COLO668 (cell line): Measurements from ENCODE around the gene ZNF438.

Experiments
- DNase-seq: peaks from one replicate; lab custom pipeline; 2025; ENCODE audit not compliant: unreplicated experiment; lab: John Stamatoyannopoulos, UW

The ZNF438 gene

DNA sequence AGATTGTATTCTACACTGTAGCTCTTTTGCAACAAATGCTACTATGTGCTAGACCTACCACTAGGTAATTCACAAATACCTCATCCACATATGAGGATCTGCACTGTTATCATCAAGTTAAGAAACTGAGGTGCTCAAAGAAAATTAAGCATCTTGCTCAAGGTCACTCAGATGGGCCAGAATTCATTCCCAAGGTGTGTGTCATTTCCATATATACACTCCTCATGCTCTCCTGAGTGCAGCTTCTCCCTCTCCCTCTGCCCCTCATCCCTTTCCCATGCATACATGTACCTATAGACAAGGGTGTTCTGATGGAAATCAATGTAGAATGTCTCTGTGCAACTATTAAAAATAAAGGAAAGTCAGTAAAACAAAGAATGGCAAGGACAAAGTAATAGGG lies 146.2 kb downstream of the ZNF438 start:
- no peak for DNase-seq

DNA sequence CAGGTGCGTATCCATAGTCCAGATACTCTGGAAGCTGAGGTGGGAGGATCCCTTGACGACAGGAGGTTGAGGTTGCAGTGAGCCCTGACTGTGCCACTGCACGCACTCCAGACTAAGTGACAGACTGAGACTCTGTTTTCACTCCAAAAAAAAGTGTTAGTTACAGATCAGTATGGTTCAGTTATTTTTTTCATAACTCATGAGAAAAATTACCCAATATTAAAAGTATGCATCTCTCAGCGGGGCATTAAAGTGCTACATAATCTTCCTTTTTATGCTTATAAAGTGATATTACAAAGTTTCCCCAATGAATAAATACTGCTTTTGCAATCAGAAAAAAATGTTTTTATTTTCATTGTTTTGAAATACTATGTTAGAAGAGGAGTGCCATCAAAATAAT lies 147.9 kb downstream of the ZNF438 start:
- no peak for DNase-seq

DNA sequence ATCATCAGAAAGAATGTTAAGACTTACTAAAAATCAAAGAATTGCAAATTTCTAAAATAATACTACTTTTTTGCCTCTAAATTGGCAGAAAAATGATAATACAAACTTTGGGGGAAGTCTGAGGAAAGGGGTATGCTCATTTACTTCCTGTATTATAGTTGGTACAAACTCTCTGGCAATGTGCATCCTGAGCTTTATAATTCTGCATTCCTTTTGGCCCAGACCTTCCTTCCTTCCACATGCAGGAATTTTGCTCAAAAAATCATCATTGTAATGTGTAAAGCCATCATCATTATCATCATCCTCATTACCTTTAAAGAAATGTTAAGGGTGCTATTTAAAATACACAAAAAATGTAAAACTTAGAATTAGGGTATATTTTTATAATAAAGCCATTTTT lies 148.5 kb downstream of the ZNF438 start:
- DNase-seq, result no peak

DNA sequence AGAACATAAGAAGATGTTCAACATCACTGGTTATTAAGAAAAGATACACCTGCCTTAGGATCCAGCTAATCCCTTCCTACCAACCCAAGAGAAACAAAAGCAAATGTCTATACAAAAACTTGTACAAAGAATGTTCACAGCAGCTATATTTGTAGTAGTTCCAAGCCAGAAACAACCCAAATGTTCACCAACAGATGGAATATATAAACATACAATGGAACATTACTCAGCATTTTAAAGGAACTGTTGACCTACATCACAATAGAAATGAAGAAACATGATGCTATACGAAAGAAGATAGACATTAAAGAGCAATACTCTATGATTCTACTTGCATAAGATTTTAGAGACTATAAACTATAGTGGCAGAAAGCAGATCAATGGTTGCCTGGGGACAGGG lies 149.4 kb downstream of the ZNF438 start:
- no peak for DNase-seq

DNA sequence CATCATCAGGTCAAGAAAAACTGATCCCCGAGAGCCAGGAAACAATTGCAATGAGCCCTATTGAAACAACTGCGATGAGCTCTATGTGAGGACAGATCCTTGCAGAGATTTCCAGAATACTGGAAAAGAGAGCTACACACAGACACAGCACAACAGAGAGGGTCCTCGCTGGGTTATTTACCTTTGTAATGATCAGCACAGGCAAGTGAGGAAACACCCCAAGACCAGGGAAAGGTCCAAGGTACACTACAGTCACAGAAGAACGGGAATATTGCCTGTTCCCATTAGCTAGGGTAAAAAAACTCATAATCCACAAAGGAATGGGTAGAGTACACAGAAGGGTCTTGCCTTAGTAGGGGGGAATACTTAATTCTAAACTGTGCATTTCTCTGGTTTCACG lies 152.7 kb downstream of the ZNF438 start:
- DNase-seq, result no peak

DNA sequence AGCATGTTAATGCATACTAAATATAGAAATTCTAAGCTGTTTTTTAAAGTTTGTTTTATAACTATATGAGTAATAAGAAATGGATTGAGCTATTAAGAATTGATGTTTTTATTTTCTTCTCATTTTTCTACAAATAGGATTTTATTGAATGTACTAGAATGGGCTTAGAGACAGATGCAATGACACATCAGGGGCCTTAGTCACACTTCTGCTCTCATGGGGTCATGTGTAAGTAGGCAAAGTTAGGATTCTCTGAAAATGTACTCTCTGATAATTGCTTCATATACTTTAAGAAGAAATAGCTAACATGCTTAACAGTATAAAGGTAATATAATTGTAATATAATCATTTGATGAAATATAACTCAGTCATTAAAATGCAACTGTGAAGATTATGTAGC lies 154.6 kb downstream of the ZNF438 start:
- no peak for DNase-seq

DNA sequence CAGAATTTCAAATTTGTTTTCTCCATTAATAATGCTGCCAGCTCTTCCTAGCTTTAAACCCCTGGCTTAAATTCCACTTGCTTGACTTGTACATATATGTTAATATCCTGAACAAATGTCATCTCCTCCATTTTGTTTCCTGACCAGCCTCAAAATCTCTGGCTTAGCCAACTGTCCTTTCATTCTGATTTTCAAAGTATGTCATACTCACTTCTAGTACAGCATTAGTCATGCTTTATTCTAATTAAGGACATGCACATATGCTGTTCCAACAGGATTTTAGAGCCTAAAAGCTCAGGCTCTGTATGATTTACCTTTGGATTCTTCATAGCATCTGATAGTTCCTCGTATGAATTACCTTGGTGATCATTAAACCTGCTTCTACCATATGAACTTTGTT lies 158.3 kb downstream of the ZNF438 start:
- no peak for DNase-seq

DNA sequence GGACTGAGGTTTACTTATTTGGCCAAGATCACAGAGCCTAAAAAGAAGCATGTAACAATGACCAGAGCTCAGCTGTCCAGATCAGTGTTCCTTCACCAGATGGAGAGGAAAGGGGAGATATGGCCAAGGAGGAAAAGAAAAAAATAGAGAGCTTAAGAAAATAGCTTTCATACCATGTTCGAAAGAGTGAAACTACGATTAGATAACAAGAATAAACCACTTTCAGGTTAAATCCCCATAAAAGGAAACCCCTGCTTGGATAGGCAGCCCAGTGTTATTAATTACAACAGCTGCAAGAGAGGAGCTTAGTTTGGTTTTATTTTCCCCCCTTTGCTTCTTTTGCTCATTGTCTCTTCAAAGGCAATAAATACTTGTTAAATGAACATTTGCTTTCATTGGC lies 160.8 kb downstream of the ZNF438 start:
- DNase-seq, result no peak

DNA sequence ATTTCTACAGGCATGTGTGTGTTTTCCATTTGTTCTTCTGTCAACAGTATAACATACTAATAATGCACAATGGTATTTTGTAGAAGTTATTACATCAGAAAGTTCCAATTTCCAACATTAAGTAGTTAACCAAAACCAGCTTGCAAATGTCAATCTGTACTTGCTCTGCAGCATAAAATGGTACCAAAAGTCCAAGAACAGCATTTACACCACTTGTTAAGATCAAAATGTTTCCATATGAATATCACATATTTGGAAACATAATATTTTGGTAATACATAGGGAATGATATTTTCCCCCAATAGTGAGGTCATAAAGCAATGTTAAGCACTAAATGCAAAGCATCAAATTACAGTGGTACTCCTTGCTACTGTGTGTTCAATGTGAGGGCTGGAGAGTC lies 162.1 kb downstream of the ZNF438 start:
- no peak for DNase-seq

DNA sequence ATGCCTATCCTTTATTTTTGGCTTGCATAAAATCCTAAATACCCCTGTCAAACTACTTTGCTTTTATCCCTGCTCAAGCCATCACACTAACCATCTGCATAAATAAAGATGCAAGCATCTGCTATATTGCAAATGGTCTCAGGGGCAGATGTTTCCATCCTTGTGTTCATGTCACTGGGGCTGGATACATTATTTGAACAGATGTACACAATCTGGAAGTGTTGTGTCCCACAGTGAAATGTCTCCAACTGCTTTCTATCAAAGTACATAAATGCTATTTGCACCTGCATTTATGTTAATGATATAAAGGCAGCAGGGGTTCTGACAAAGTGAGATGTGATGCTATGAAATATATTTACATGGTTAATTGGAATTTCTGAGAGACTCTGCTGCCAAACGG lies 163.1 kb downstream of the ZNF438 start:
- no peak for DNase-seq

DNA sequence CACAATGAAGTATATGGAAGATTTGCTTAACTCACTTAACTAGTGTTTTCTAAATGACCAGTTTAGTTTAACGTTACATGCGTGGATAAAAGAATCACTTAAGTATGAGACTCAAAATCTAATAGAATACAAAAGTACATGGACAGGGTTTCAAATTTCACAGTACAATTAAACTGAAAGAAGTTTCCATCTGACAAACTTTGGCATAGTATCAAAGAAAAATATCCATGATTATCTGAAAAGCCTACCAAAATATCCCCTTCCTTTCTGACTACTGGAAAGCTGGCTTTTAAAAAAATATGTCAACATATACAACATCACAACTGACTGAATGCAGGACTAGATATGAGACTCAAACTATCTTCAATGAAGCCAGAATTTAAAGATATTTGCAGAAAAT lies 164.8 kb downstream of the ZNF438 start:
- DNase-seq, result no peak

DNA sequence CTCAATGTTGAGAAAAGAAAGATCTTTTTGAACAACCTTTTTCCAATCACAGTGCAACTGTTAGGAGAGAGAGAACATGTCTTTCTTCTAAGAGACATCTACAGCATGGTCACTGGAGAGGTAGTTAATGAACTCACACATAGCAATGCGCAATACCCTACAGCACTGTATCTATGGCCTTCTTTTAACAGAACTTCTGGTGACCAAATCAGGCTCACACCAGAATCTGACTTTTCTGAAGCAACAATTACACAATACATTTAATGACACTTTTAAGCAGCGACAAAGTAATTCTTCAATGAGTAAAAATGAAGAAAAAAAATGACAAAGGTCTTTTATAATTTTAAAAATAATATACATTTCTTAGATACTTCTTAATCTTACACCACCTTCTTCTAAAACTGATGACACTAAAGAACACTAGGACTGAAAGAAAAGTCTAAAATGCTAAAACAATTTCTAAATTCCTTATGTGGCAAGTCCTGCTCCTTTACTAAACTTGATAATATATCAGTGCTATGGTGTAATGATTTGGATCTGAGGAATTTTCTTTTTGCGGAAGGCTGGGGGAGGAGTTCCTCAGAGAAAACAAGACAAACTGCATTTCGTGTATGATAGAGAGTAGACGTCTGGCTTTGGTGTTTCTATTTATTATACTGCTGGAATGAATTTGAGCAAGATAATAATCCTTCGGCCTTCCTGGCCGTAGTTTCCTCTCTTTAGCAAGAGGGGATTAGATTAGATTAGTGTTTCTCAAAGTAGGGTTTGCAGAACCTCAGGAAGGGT lies 166.3 kb downstream of the ZNF438 start:
- DNase-seq, result no peak

DNA sequence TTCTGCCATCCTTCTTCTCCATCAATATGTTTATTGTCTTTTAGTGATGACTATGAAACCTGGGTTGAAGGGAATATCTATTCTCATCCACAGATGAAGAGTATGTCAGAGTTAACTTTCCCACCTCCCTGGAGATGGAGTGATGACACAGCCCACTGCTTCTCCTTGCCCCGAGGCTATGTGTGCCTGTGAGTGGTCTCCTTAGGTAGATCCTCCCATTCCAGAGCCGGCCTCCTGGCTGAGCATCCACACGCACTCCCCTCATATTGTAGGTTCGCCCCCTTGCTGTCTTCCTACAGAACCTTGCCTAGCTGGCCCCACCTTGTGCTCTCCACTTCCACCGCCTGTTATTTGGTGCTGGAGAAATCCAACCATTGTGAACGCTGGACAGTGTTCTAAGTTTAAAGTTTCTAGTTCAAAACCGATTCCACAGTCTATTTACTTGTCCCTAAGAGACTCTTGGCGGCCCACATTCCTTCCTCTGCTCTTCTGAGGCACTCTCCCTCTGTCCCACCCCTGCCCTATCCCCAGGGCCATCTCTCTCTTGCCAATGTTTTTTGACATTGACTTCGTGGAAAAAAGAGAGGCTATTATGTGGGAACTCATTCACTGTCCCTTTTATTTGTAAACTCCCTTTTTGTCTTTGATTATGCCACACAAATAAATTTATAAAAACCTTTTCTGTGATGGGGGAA lies 168.0 kb downstream of the ZNF438 start:
- DNase-seq, result no peak

DNA sequence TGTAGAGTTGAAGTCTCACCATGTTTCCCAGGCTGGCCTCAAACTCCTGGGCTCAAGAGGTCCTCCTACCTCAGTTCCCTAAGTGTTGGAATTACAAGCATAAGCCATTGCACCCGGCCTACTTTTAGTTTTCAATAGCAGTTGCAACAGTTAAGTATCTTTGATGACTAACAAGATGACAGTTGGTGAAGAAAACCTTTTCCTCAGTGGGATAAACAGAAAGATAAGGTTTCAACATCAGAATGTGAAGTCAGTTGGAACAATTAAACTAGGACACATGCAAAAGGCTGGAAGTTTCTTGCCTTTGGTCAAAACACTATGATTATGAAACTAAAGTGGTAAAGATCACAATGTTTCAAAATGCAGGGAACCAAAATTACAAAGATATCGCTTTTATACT lies 169.2 kb downstream of the ZNF438 start:
- no peak for DNase-seq

DNA sequence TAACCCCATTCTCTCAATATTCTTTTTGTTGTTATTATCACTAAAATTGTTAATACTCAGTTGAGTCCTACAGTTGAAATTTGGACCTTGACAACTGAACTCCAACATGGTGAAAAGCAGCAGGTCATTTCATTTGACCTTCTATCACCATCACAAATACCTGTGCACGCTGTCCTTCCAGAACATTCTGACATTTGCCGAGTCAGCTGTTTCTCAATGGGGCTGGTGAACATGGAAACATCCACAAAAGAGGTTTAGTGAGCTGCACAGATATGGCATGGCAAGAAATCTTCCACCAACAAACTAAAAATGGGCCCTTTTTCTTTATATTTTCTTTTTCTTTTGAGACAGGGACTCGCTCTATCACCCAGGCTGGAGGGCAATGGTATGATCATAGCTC lies 169.7 kb downstream of the ZNF438 start:
- no peak for DNase-seq

DNA sequence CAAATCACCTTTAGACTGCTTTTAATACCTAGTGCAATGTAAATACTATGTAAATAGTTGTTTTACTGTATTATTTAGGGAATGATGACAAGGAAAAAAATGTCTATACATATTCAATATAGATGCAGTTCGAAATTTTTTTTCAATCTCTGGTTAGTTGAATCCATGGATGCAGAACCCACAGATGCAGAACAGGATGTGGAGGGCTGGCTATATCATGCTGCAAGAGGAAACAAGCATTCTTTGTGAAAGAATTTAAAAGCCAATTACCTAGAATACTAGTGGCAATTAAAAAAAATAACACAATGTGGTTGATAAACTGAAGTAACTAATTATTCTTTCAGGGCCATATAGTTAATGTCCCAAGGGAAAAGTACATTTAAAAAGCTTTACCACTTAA lies 170.4 kb downstream of the ZNF438 start:
- DNase-seq, result no peak

DNA sequence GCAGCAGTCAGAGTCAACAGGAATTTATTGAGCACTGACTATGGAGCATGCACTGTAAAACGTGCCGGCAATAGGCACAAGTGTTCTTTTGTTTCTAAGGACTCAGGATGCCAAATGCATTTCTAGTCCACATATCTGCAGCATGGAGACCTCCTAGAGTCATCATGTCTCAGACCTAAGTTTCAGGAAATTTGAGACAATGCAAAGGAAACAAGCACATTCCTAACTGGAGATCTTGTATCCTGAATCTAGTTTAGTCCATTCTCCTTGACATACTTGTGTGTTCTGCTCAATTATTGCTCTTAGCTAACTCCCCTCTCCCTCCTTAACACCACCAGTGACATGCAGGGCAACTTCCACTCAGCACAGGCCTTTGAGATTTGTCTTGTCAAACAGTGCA lies 173.2 kb downstream of the ZNF438 start:
- DNase-seq, result no peak

DNA sequence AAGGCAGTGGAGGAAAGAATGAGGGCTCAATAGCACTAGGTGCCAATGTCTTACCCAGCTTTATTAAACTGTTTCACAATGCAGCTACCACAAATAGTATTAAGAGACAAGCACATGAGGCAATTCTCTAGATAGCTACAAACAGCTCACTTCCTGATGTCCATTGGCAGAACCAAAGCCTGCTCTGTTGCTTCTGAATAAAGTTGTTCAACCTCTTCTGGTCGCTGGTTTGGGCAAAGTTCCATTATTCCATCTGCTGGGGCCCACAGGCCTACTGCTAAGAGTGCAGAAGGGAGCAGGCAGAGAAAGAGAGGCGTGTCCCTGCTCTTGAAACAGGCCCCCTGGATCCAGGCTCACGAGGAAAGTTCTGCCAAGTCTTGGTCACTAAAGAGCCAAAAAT lies 173.9 kb downstream of the ZNF438 start:
- DNase-seq, result no peak

DNA sequence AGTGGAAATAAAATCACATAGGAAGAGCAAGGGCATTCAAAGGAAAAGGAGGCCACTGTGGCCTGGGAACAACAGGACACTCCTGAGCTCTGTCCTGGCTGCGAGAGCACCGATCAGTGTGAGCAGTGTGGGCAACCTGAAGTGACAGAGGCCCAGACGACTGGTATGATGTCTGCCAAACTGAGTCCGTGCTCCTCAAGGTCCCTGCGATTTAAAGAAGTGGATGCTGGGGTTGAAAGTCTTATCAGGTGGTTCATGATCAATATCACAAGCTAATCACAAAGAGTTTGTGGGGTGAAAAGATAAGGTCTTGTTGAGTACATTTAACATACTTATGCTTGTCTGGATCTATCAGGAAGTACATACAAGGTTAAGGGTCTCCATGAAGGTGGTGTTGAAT lies 176.5 kb downstream of the ZNF438 start:
- no peak for DNase-seq

DNA sequence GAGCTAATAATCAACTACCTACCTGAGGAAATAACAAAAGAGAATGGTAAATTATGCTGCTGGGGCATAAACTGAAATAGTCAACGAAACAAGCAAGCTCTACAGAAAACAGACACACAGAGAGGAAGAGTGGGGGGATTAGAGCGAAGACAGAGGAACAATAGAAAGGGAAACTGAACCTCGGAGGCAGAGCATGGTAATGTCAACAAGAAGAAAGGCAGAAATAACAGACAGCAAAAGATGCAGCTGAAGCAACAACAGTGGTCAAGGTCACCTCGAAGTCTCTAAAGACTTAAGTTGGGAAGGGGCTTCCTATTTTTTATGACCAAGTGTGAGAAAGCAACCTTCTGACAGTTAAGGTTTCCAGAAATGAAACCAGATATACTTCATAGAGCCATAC lies 177.0 kb downstream of the ZNF438 start:
- no peak for DNase-seq

DNA sequence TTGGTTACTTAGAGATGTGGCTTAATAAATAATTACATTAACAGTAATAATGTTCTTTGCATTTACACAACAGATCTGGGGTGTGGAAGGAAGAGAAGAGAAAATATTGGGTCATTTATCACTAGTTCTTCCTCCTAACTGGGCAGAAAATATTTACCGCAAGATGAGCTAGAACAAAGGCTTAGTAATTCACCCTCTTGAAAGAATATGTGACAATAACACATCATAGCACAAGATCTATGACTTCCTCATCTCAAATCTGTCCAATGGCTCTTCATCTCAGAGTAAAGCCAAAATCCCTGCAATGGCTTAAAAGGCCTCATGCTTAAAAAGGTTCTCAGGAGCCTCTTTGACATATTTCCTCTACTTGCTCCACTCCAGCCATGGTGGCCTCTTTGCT lies 178.6 kb downstream of the ZNF438 start:
- no peak for DNase-seq

DNA sequence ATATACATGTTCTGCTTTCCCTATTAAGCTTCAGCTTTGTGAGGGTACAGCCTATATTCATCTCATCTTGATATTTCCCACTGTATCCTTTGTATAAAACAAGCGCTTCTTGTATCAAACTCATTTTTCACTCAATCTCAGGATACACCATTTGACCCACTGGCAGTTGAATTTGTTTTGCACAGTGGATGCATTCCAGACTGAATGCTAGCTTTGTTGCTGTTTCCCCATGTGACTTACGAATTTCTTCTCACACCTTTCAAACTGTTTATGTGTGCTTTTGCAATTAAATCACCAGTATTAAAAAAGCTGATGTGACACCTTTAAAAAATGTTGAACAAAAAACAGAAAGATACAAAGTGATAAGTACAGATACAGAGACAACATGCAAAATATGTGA lies 180.9 kb downstream of the ZNF438 start:
- no peak for DNase-seq
